ENCODE results near the gene TRIM37. TPM values are rescaled to one million over a fixed set of nuclear protein-coding genes. Genes with fewer than 3 reads are reported as not detected.
A peak's percentile ranks its signal among the peaks of the same experiment; 100 is the strongest.

The TRIM37 gene
- polyA plus RNA-seq (2011; rRNA removed) (20.6 and 20.9 TPM in 2 replicates), polyA minus RNA-seq (2011; rRNA and poly(A)+ RNA removed) (24.0 and 26.9 TPM in 2 replicates)

DNA sequence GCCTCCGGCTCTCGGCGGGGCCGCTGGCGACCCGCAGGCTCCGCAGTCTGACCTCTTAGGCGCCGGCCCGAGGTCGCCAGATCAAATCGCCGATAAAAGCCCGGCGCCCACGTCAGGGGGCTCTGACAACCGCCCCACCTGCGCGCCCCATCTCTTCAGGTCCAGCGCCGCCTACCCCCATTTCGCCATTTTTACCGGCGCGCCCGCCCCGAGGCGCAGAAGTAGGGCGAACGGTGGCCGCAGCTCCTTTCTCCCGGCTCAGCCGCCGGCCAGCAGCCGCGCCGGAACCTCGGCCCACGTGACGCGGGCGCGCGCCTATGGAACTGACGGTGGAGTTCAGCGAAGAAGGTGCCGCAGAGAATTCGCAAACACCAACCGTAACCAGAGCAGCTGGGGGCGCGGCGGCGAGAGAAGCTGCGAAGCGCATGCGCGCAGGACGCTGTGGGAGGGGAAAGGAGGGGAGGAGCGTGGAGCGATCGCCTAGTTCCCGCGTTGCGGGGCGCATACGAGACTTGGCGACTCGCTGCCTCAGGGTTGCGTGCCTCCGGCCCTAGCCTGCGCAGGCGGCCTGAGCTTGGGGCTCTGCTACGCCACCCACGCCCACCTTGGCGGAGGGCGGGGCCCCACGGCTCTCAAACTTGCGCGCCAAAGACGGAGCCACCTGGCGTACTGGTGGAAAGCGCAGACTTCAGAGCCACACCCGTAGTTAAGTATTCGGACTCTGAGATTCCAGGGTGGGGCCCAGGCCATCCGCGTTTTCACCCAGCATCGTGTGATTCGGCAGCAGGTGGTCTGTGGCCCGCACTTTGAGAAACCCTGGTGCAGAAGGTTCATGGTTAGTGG is at the start of gene TRIM37:
Gene TRIM37 (minus strand): TSS at position 418 of the 843 bp plus-strand sequence. CDS start 419 bp downstream, outside the sequence.
- peak; percentile 93 for DNase-seq (ENCODE audit: low read depth)
- Histone ChIP-seq H3K36me3 (ENCODE audit: control insufficient read depth, insufficient read depth, low read length) (no peaks in the 10 kb centered on the region), H3K27me3 (ENCODE audit: control insufficient read depth, insufficient read depth, low read length) (no peaks in the 10 kb centered on the region), H3K4me3 (ENCODE audit: low read depth, low read length) (peak within 1 kb of the TSS; percentile 79)
- CTCF ChIA-PET, result no interaction called here
- POLR2A ChIA-PET, result no interaction called here
- 0 out of 2 replicates have a peak, but pooled peaks have one; percentile 25 for TF ChIP-seq CTCF (IDR thresholded peaks at IDR 0.05; ENCODE audit: insufficient read depth, low read depth, low read length)

GRCh38 chr17:59155439-59156177 is 48.9 kb upstream of the TRIM37 start, which contains the start of gene PRR11:
Gene PRR11, plus strand, starts transcription at chr17:59155746. Its CDS starts 14,007 bp downstream, at chr17:59169753.
- ChIA-PET CTCF (no interaction called here), POLR2A (interaction anchor here (0.5 to 1.2 kb wide), 5 partner anchors 9 to 737 kb away, joined by 3 to 4 read pairs (median 4); no protein-coding TSS in a partner anchor)
- TF ChIP-seq CTCF (IDR thresholded peaks at IDR 0.05; ENCODE audit: insufficient read depth, low read depth, low read length), result no peak
- Histone ChIP-seq H3K36me3 (ENCODE audit: control insufficient read depth, insufficient read depth, low read length) (no peaks in the 10 kb centered on the region), H3K4me3 (ENCODE audit: low read depth, low read length) (peak within 1 kb of the TSS; percentile 60), H3K27me3 (ENCODE audit: control insufficient read depth, insufficient read depth, low read length) (no peaks in the 10 kb centered on the region)
- DNase-seq (ENCODE audit: low read depth), result peak; percentile 100

GRCh38 chr17:59154721-59155438 is 48.2 kb upstream of the TRIM37 start, which contains the start of gene SKA2:
Gene SKA2, minus strand, starts transcription at chr17:59155186. Its CDS starts 23 bp downstream, at chr17:59155163.
- ChIA-PET POLR2A (interaction anchor here (0.5 to 1.2 kb wide), 4 partner anchors 8 to 737 kb away, joined by 3 to 4 read pairs (median 4); no protein-coding TSS in a partner anchor), CTCF (interaction anchor here (1.2 kb wide), 1 partner anchor 9 kb away, joined by 3 read pairs; no protein-coding TSS in a partner anchor)

DNA sequence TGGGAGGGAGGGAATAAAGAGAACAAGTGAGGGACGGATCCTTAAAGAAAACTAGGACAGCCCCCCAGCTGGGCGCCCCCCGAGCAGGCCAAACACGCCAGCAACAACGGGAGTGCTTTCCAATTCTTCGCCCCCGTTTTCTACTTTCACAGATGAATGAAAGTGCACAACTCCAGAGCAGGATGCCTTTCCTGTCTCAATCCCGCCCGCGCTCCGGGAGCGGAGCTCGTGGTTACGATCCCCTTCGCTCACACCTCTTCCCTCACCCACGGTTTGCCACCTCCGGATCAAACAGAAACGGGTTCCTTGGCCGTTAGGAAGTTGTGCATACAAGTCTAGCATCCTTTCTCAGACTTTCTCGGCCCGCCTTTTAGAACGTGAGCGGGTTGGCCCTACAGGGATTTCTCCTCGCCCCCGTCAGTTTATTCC is 47.6 kb upstream of the TRIM37 start:
- H3K36me3 ChIP-seq (ENCODE audit: control insufficient read depth, insufficient read depth, low read length), result no peaks in the 10 kb centered on the region
- H3K27me3 ChIP-seq (ENCODE audit: control insufficient read depth, insufficient read depth, low read length), result no peaks in the 10 kb centered on the region
- no peak for DNase-seq (ENCODE audit: low read depth)
- H3K4me3 ChIP-seq (ENCODE audit: low read depth, low read length), result peak overlapping the region; percentile 60
- ChIA-PET CTCF (interaction anchor here (1.2 kb wide), 1 partner anchor 9 kb away, joined by 3 read pairs; no protein-coding TSS in a partner anchor), POLR2A (no interaction called here)
- TF ChIP-seq CTCF (IDR thresholded peaks at IDR 0.05; ENCODE audit: insufficient read depth, low read depth, low read length), result no peak

More at GRCh38 chr17:59154721-59155438, 48.2 kb upstream of the TRIM37 start, which contains the start of gene SKA2:
- DNase-seq (ENCODE audit: low read depth), result no peak
- no peak for TF ChIP-seq CTCF (IDR thresholded peaks at IDR 0.05; ENCODE audit: insufficient read depth, low read depth, low read length)
- Histone ChIP-seq H3K4me3 (ENCODE audit: low read depth, low read length) (peak within 1 kb of the TSS; percentile 60), H3K36me3 (ENCODE audit: control insufficient read depth, insufficient read depth, low read length) (no peaks in the 10 kb centered on the region), H3K27me3 (ENCODE audit: control insufficient read depth, insufficient read depth, low read length) (no peaks in the 10 kb centered on the region)
